ENCODE data around the gene IL17RB. TPM values are rescaled to one million over a fixed set of nuclear protein-coding genes. Genes with fewer than 3 reads are reported as not detected.

IL17RB gene
- total and polyA plus RNA-seq, 4 donors = 0.88 to 7.4 (median 4.4) TPM

GRCh38 chr3:53819163-53819868, 27.1 kb upstream of the IL17RB start:
- WGBS, 2 donors = 92 to 95% methylated on average over 14 of the region's 14 CpGs

GRCh38 chr3:53820084-53820483, 26.3 kb upstream of the IL17RB start:
- Histone ChIP-seq H3K4me1 (ENCODE audit: control insufficient read depth in 5 of 5, insufficient read depth in 5 of 5, low read length in 5 of 5) (peaks cover 0 to 5% (median 3%) of the 10 kb centered on the region in 5 donors), H3K36me3 (ENCODE audit: control insufficient read depth in 4 of 4, insufficient read depth in 4 of 4, low read length in 4 of 4) (peaks cover 0 to 21% (median 16%) of the 10 kb centered on the region in 4 donors), H3K9me3 (ENCODE audit: control insufficient read depth in 4 of 4, insufficient read depth in 3 of 4, low read length in 3 of 4) (no peaks in the 10 kb centered on the region), H3K9ac (ENCODE audit: insufficient read depth in 1 of 2, low read length in 2 of 2) (no peak overlapping the region), H3K4me3 (no peak overlapping the region), H3K27ac (ENCODE audit: low read depth in 1 of 2, low read length in 1 of 2) (no peak overlapping the region), H3K27me3 (ENCODE audit: control insufficient read depth in 3 of 3, insufficient read depth in 3 of 3, low read length in 2 of 3) (no peaks in the 10 kb centered on the region)
- ATAC-seq (ENCODE audit: insufficient read depth, low FRiP score) (no peak), DNase-seq (no peak)
- WGBS, 2 donors = 97% methylated on average over 5 of the region's 5 CpGs
- no peak for TF ChIP-seq CTCF (IDR thresholded peaks at IDR 0.05; ENCODE audit: control extremely low read depth, extremely low read depth)

More at GRCh38 chr3:53819163-53819868, 27.1 kb upstream of the IL17RB start:
- Histone ChIP-seq H3K9me3 (ENCODE audit: control insufficient read depth in 4 of 4, insufficient read depth in 3 of 4, low read length in 3 of 4) (no peaks in the 10 kb centered on the region), H3K27ac (ENCODE audit: low read depth in 1 of 2, low read length in 1 of 2) (no peak overlapping the region), H3K27me3 (ENCODE audit: control insufficient read depth in 3 of 3, insufficient read depth in 3 of 3, low read length in 2 of 3) (no peaks in the 10 kb centered on the region), H3K4me3 (no peak overlapping the region), H3K4me1 (ENCODE audit: control insufficient read depth in 5 of 5, insufficient read depth in 5 of 5, low read length in 5 of 5) (peaks cover 0 to 3% (median 0%) of the 10 kb centered on the region in 5 donors), H3K36me3 (ENCODE audit: control insufficient read depth in 4 of 4, insufficient read depth in 4 of 4, low read length in 4 of 4) (peaks cover 0 to 24% (median 18%) of the 10 kb centered on the region in 4 donors), H3K9ac (ENCODE audit: insufficient read depth in 1 of 2, low read length in 2 of 2) (no peak overlapping the region)
- ATAC-seq (ENCODE audit: insufficient read depth, low FRiP score) = no peak
- no peak for DNase-seq
- TF ChIP-seq CTCF (IDR thresholded peaks at IDR 0.05; ENCODE audit: control extremely low read depth, extremely low read depth) = no peak

- peaks cover 0 to 15% (median 13%) of the 10 kb centered on the region in 4 donors for H3K36me3 ChIP-seq (ENCODE audit: control insufficient read depth in 4 of 4, insufficient read depth in 4 of 4, low read length in 4 of 4)
- 79 to 82% methylated on average over 21 of the region's 21 CpGs for WGBS, 2 donors
- TF ChIP-seq CTCF (IDR thresholded peaks at IDR 0.05; ENCODE audit: control extremely low read depth, extremely low read depth) = no peak
- H3K4me1 ChIP-seq (ENCODE audit: control insufficient read depth in 5 of 5, insufficient read depth in 5 of 5, low read length in 5 of 5) = peaks cover 0 to 6% (median 3%) of the 10 kb centered on the region in 5 donors
- no peak overlapping the region for H3K27ac ChIP-seq (ENCODE audit: low read depth in 1 of 2, low read length in 1 of 2)
- ATAC-seq (ENCODE audit: insufficient read depth, low FRiP score) = no peak
- no peak overlapping the region for H3K4me3 ChIP-seq
- H3K9ac ChIP-seq (ENCODE audit: insufficient read depth in 1 of 2, low read length in 2 of 2) = no peak overlapping the region
- H3K27me3 ChIP-seq (ENCODE audit: control insufficient read depth in 3 of 3, insufficient read depth in 3 of 3, low read length in 2 of 3) = no peaks in the 10 kb centered on the region
- no peaks in the 10 kb centered on the region for H3K9me3 ChIP-seq (ENCODE audit: control insufficient read depth in 4 of 4, insufficient read depth in 3 of 4, low read length in 3 of 4)
- DNase-seq = no peak
Measured at GRCh38 chr3:53820756-53821580, 25.4 kb upstream of the IL17RB start.
